Heart left ventricle (tissue), 13 donors: ENCODE results near the gene SCAMP1.

Experiments used
- POLR2A ChIP-seq, 2 donors: fragments of 450-650 bp; IDR thresholded peaks; one replicate each; pipeline ENCODE4 v1.6.1; 2017; ENCODE audit warnings: antibody characterized with exemption in 2 of 2, mild to moderate bottlenecking in 2 of 2, moderate library complexity in 2 of 2
- TF ChIP-seq, protein P1 (sequence below), 12 donors: fragments of 200-600 bp; sonication (generic) in 4 of 12; IDR thresholded peaks; one replicate each; pipeline versions ENCODE4 v1.5.0 to v1.8.0; 2018 to 2022; ENCODE audit warnings: antibody characterized with exemption in 12 of 12, mild to moderate bottlenecking in 5 of 12
- donor health status: ischemic (EF 13 %, LVEDD 7.1; RV severe dilation, severe dysfunction).
- donor health status: DM: no; HTN: yes; CAD: no.
- donor health status: DM: no; HTN: no; CAD: no.
- donor health status: ischemic (EF 25% LVEDD 6.9; RV normal size, moderate dysfunction).
- donor health status: ischemic (EF 25% LVEDD 5.7; RV mildly dilated, moderate dysfunction).
- donor health status: ischemic (EF 35%, LVEDD 5.7; RV mildly dilated, moderate dysfunction).
- donor health status: nonischemic (EF 11% LVEDD 7.7; RV severe dilation, severe dysfunction).
- donor health status: DM: yes; HTN: yes; CAD: no.
- donor health status: PGD.
- donor health status: ischemic (EF 29% LVEDD 5.4; RV normal size, mild dysfunction).
- donor health status: nonischemic (EF 23%, LVEDD 6.1; RV moderate dilation, normal function).

DNA sequence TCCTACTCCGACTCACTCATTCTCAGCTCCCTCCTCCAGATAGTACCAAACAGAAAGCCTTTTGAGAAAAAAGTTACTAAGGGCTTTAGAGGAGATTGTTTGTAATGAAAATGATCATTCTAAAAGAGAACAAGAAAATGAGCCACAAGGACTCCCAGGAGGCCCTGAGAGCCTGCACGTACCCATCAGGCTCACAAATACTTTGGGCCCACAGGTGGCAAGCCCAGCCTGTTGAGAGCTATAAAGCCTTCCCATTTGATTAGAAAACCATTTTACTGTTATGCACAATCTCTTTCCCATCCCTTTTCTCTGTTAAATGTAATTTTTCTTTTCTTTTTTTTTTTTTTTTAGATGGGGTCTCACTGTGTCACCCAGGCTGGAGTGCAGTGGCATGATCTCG, 152.0 kb downstream of the SCAMP1 start:
- TF ChIP-seq, protein P1, sequence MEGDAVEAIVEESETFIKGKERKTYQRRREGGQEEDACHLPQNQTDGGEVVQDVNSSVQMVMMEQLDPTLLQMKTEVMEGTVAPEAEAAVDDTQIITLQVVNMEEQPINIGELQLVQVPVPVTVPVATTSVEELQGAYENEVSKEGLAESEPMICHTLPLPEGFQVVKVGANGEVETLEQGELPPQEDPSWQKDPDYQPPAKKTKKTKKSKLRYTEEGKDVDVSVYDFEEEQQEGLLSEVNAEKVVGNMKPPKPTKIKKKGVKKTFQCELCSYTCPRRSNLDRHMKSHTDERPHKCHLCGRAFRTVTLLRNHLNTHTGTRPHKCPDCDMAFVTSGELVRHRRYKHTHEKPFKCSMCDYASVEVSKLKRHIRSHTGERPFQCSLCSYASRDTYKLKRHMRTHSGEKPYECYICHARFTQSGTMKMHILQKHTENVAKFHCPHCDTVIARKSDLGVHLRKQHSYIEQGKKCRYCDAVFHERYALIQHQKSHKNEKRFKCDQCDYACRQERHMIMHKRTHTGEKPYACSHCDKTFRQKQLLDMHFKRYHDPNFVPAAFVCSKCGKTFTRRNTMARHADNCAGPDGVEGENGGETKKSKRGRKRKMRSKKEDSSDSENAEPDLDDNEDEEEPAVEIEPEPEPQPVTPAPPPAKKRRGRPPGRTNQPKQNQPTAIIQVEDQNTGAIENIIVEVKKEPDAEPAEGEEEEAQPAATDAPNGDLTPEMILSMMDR (IDR thresholded peaks at IDR 0.05) = no peak
- TF ChIP-seq POLR2A (IDR thresholded peaks at IDR 0.05) = no peak
